GM19452 (cell line): ENCODE measurements around the gene ASS1.

Source experiments
- ATAC-seq: cut with Tn5 transposase; IDR thresholded peaks from one replicate; pipeline ENCODE4 v1.9.1; 2021; ENCODE audit not compliant: unreplicated experiment

ASS1 gene

DNA sequence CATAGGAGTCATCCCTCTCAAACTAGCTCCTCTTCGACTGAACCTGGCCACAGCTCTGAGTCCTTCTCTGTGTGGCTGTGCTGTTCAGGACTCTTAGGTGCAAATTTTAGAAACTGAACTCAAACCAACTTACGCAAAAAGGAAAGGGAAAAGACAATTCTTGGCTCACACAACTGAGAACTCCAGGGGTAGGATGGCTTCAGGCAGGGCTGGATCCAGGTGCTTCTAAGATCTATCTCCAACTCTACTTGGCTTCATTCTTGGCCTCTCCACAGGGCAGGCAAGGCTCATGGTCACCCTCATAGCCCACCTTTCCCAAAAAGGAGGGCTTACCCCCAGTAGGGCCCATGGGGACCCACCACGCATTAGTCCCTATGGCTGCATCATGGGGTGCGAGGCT, 8.1 kb downstream of the ASS1 start:
- ATAC-seq: no peak

DNA sequence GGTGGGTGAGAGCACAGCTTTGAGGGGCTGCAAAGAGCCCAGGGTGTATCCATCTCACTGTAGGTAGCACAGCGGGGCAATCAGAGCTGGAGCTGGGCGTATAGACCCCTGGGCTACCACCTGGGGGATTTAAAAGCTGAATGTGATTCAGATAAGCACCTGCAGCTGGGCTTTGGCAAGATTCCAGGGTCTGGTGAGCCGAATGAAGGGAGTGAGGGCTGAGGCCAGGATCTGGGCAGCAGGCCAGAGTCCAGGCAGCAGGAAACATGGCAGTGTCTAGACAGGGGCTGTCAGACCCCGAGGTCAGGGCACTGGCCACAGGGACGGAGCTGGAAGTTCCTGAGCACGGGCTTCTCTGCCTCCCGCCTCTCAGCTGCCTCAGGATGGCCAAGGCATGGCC, 8.7 kb downstream of the ASS1 start:
- ATAC-seq: no peak

DNA sequence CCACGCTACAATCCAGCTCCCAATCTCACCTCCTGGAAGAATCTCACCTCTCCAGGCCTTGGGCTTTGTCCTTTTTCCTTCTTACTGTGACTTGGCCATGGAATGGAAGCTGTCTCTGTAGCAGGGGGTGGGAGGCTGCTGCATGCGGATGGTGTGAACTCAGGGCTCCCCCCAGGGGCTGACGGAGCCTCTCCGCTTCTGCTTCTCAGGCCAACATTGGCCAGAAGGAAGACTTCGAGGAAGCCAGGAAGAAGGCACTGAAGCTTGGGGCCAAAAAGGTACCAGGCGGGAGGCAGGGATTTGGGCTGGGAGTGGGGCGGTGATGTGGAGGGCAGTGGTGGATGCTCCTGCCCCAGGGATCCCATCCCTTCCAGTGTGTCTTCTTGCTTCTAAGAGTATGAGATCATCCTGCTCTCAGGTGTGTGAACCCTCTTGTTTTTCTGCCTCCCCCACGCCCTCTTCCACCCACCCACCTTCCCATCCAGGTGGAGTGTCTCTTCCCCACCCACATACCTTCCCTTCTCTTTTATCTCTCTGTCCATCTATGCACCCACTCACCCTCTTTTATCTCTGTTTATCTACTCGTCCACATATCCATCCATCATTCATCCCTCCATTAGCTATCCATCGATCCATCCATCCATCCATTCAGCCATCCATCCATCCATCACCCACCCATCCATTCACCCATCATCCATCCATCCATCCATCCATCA, 9.5 kb downstream of the ASS1 start:
- no peak for ATAC-seq

DNA sequence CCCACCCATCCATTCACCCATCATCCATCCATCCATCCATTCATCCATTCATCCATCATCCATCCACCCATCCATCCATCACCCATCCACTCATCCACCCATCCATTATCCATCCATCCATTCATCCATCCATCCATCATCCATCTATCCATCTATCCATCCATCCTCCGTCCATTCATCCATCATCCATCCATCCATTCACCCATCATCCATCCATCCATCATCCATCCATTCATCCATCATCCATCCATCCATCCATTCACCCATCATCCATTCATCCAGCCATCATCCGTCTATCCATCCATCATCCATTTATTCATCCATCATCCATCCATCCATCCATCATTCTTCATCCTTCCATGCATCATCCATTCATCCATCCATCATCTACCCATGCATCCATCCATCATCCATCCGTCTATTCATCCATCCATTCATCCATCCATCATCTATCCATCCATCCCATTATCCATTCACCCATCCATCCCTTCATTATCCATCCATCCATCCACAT, 10.1 kb downstream of the ASS1 start:
- no peak for ATAC-seq

DNA sequence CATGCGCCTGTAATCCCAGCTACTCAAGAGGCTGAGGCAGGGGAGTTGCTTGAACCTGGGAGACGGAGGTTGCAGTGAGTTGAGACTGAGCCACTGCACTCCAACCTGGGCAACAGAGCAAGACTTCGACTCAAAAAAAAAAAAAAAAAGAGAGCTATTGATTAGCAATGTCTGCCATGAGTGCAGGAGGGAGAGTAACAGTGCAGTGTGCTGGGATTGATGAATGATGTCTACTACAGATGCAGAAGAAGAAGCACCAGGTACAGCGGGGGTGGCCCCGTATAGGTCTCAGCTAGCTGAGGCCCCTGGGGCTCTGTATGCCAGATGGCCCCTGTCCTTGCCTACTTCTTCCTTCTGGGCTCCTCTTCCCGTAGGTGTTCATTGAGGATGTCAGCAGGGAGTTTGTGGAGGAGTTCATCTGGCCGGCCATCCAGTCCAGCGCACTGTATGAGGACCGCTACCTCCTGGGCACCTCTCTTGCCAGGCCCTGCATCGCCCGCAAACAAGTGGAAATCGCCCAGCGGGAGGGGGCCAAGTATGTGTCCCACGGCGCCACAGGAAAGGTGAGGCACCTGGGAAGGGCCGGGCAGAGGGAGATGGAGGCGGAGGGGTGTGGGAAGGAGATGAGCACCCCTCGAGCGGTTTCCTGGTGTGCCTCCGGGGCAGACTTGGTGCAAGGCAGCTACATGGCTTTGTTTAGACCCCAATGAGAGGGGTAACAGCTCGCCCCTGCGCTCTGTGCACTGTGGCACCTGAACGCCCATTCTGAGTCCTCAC, 13.5 kb downstream of the ASS1 start:
- ATAC-seq: no peak

DNA sequence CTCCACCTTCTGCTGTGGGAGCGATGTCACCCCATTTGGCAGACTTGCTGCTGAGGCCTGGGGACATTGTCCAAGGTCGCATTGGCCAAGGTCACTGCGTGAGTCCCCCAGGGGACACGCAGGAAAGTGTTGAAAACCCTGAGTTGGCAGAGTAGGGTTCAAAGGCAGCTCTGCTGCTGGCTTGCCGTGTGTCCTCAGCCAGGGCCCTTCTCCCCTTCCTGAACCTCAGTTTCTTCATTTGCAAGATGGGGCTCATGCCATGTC, 14.0 kb downstream of the ASS1 start:
- no peak for ATAC-seq

DNA sequence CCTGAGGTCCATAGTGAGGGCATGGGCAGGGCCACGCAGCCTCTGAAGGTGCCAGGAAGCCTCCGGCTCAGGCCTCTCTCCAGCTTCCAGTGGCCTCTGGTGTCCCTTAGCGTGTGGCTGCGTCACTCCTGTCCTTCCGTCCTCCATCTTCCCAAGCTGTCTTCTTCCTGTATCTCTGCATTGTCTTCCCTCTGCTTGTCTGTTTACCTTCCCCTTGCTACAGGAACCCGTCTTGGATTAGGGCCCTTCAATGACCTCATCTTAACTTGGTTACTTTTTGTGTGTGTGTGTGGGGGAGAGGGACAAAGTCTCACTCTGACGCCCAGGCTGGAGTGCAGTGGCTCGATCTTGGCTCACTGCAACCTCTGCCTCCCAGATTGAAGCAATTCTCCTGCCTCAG, 14.4 kb downstream of the ASS1 start:
- no peak for ATAC-seq

DNA sequence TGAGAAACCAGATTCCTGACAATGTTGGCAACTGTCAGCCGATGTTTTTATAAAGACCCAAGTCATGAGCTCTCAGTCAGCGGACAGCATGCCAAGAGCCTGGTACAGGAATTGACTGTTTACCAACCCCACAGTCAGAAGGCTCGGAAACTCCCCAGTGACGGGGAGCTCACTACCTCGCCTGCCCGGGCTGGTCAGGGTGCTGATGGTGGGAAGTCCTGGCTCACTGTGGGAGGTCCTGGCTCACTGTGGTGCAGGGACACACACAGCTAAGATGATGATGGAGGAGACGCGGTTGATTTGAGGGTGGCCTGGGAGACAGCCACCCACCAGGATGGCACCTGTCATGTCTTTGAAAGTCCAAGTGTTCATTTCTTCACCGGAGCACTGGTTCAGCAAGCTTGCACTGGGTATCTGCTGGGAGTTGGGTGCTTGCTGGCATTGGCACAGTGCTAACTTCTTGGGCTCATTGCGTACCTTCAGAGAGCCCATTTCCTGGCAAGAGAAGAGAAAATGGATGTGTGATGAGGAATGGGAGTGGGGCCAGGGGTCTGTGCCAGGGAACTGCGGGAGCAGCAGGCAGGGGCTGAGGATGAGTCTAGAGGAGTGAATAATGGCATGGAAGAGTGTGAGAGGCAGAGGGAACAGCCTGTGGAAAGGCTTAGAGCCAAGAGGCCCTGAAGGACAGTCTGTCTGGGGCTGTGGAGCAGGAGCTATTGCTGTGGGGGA, 15.3 kb downstream of the ASS1 start:
- no peak for ATAC-seq

DNA sequence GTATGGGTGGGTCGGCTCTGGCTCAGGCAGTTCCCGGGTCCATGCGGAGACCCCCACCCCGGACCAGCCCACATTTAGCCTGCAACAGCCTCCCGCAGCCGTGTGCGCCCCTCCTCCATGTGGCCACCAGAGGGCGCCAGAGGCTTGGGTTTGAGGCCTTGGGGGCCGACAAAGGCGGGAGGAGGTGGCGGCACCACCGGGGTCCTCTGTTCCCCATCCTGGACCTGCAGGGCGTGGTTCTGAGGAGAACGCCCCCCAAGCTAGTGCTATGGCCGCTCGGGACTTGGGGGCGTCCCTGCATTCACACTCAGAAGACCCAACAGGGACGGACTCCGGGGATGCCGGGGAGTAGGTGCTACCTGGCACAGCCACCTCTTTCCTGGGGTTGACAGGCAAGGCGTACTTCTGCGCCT, 16.5 kb downstream of the ASS1 start:
- ATAC-seq: no peak

DNA sequence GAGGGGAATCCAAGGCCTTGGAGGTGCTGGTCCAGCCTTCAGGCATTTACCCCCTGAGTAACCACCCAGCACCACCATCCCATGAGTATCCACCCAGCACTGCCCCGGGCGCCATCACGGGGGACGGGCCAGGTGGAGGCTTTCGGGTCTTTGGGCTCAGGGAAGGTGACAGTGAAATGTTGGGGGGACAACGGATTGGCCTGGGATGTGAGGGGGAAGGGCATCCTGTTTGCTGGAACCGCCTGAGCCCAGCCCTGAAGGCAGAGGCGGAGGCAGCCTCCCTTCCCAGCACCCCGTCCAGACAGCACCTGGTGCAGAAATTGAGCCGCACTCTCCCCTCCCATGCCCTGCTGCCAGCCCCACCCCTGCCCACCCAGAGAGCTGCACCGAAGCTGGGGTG, 17.0 kb downstream of the ASS1 start:
- ATAC-seq: no peak

DNA sequence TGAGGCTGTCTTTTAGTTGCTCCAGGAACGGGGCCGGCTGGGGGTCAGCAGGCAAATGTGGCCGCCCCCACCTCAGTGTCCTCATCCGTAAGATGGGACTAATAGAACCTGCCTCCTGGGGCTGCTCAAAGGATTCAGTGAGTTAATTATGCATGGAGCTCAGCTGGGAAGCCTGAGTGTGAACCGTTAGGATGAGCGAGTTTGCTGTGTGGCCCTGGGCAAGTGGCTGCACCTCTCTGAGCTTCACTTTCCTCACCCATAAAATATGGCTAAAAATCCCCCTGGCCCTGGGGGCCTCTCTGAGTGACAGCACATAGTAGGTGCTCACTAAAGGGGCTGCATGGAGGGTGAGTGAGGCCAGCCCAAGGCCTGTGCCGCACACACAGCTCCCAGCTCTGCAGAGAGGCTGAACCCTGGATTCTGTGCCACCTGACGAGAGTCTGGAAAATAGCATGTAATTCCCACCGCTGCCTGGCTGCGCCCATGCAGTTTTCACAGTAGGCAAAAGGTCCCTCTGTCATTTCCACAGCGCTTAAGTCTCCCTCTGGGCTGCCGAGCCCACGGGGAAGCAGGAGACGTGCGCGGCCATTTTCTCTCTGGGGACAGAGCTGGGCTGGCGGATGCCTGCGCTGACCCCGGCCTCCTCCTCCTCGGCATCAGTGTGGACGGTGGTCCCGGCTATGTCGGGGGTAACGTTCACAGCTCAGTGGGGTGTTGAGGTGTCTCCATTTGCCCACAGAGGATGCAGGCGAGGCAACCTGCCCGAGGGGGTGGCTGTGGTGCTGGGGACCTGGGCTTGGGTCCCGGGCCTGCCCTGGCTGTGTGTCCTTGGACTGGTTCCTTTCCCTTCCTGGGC, 18.2 kb downstream of the ASS1 start:
- no peak for ATAC-seq

DNA sequence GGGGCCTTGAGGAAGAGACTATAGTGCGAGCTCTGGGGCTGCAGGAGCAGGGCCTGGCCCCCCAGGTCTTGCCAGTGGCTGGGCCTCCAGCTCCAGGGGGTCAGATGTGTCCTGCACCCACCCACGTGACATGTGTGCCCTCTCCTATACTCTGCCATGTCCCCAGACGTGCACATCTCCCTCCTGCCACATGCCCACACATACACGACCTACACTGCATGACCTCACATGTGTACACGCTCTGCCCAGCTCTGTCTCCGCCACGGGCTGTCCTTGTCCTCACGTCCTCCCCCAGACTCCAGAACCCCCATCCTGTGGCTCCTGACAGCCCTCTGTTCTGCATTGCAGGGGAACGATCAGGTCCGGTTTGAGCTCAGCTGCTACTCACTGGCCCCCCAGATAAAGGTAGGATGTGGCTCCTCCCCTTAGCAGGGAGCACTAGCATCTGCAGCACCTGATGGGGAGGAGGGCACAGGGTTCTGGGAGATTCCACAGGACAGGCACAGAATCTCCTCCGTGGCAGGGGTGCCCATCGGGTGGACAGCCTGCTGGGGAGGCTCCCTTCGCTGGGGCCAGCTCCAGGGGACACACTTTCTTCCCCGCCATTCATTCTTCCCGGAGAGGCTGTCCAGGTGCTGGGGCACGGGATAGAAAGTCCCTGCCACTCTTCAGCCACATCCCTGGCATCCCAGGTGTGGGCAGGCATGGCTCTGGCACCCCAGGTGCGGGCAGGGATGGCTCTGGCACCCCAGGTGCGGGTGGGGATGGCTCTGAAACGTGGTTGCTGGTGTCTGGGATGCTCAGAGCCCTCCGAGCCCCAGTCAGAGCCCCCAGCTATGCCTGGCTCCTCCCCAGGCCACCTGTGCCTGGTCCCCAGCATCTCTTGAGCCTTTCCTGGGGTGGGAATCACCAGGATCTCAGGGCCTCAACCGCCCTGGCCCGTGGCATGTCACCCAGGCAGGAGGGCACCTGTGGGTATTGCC, 19.3 kb downstream of the ASS1 start:
- no peak for ATAC-seq

DNA sequence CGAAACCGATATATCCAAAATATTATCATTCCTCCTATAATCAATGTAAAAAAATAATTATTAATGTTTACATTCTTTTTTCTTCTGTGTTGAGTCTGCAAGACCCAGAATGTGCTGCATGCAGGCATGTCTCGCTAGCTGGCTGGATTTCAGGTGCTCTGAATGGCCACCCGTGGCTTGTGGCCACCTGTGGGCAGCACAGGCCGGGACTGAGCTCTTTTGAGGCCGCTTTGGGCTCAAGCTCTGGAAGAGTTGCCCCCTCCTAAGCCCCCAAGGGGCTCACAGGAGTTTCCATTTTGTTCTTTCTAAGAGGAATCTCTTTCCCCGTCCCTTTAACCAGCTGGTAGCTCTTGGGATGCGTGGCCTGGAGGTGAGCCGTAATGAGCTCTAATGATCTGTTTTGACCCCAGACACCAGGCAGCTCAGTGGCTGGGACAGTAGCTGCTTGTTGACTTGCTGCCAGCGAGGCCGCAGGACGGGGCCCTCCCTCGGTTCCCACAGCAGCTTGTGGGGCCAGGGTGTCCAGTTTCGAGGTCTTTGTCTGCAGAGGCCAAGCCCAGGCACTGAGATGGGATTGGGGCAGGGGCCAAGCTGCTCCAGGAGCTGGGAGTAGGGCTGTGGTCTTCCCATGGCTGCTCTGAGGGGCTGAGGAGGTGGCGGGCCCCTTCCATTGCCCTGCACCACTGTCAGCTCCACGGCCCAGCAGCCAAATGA, 20.8 kb downstream of the ASS1 start:
- no peak for ATAC-seq

DNA sequence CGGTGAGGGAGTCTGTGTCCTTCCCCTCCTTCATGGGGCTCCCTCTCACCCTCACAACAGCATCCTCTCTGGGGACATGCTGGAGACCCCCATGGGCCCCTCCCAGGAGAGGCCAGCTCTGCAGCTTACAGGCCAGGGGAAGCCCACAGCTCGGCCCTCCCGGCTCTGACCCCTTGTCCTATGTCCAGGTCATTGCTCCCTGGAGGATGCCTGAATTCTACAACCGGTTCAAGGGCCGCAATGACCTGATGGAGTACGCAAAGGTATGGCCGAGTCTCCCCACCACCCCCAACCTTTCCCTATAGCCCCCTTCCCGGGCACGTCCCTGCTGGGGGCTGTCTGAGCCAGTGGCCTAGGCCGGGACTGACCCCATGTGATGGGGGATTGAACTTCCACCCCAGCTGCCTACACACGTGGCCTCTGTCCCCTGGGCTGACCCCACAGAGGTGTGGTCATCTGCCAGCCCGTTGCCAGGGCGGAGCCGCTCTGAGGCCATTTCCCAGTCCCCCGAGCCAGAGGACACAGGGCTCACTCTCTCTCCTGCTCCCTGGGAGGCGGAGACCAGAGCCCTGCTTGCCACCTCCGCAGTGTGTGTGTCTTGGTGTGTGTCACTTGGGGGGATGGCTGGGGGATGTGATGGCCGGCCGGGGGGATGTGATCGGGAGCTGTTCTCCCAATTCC, 21.9 kb downstream of the ASS1 start:
- no peak for ATAC-seq

DNA sequence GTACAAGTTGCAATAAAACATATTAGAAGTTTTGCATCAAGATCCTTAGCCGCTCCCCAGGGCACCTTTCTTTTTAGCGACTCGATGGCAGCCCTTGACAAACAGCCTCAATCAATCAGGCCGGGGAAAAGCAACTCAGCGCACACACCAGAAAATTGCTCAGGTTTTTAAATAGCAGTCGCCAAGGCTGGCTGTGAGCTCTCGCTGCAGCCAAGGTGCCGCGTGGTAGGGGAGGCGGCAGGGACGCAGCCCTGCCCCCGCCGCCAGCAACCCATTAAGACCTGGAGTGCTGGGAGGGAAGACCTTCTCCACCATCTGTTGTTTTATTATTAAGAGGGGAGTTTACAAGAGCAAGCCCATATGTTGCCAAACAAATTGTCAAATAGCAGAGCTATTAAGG, 22.6 kb downstream of the ASS1 start:
- no peak for ATAC-seq

DNA sequence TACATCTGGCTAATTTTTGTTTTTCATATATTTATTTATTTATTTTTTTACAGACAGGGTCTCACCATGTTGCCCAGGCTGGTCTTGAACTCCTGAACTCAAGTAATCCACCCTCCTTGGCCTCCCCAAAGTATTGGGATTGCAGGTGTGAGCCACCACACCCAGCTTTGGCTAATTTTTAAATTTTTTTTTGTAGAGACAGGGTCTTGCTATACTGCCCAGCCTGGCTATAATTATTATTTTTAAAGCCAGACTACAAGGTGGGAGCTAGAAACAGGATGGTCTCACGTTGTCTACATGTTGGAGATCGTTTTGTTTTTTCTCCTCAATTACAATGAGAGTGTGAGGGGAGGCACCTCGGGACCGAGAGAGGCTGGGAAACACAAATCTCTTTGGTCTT, 23.8 kb downstream of the ASS1 start:
- no peak for ATAC-seq

DNA sequence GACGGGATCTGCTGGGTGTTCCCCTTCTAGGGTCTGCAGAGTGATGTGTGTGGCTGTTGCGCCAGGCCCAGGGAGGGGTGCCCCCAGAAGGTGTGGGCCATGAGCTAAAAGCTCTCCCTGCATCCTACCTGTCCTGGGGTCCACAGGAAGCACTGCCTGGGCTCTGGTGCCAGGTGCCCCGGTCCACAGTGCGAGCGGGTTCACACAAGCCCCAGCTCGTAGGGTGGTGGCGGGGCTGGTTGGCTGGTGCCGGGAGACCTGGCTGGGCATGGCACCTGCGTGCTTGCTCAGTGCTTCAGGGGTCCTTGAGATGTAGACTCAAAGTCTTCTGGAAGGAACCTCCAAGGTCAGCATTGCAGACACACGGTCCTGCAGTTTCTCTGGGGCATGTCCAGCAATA, 25.5 kb downstream of the ASS1 start:
- ATAC-seq: no peak

DNA sequence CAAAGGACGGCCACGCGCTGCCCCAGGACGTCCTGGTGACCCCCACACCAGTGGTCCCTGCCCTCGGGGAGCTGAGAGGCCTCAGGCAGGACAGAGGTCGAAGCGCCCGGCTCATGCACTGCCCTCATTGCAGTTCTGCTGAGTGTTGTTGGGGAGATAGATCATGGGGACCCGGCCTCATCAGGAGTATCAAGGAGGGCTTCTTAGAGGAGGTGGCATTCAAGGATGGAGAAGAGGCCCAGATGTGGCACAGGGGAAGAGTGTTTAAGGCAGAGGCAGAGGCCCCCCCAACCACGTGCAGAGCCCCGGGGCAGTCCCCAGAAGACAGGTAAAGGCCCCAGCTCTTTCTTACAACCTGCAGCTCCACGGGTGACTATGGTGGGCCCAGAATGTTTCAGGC, 26.2 kb downstream of the ASS1 start:
- ATAC-seq: no peak
